Left colon (tissue), 2 donors: ENCODE results near the gene GFI1. TPM values are rescaled to one million over a fixed set of nuclear protein-coding genes. Genes with fewer than 3 reads are reported as not detected.
"Not testable (repeated sequence)": the region's sequence is repeated elsewhere in the genome, so short reads cannot be mapped to it uniquely, and the experiment has no call there.

Experiments used
- ATAC-seq: fragments of 200-7000 bp; cut with Tn5 transposase; one replicate; pipeline ENCODE4 v1.9.1; 2020; ENCODE audit warnings: mild to moderate bottlenecking, moderate library complexity
- DNase-seq, 2 donors: peaks; one replicate each; pipeline ENCODE4 v3.0.0-alpha.2; 2020
- intact Hi-C, 2 donors: fragments of 100-400 bp; cut with DNase I in 1 of 2; cut with micrococcal nuclease in 1 of 2; formaldehyde crosslinking; loops; one replicate each; pipeline versions ENCODE4 v1.11.2 to v1.14.0; 2022; cut with DNase I, micrococcal nuclease
- total RNA-seq, 2 donors: library from RNA; stranded (reverse); fragmentation: NEBNext Ultra II Directional; extraction: Animal tissue kit (Norgen Biotek cat#: 25700); gene quantifications; one replicate each; pipeline ENCODE4 v1.2.1, GENCODE V29; 2021
- donor health status: DM: no; HTN: no; CAD: no.
- donor health status: DM: yes; HTN: yes; CAD: no.

The GFI1 gene
- total RNA-seq, 2 donors from 2014 or later = 8.2 to 9.2 TPM

DNA sequence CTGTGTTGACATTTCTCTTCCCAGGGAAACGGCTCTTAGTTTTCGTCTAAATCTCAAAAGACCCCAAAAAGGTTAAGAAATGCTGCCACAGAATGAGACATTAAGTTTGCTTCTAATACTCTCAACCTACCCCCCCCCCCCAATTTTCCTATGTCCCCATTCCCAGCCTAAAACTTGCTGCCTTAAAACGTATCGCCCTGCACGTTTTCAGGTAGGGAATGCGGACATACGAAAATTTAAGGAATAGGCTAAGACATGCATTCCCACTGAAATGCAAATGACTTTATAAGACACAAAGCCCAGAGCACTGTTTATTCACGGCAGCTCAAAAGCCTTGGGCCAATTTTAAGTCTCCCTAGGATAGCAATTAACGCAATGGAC lies 45.4 kb downstream of the GFI1 start:
- intact Hi-C loops = no loop called here
- ATAC-seq (no peak), DNase-seq (no peak)

DNA sequence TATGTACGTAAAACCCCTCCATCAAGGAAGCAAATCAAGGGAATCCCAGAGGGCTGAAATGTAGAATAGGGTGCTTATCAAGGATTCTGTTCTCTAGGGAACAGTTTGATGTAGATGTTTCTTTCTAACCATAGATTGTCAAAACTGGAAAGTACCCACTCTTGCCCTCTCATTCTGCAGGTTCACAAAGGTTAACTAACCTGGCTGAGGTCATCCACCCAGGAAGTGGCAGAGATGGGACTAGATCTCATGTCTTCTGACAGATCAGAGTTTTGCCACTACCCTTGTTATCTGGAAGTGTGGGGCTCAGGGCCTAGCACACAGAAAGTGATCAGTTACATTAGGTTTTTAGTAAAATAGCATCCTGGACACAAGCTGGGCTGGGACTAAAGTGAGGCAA lies 47.4 kb downstream of the GFI1 start:
- DNase-seq (no peak), ATAC-seq (no peak)
- intact Hi-C loops = no loop called here

DNA sequence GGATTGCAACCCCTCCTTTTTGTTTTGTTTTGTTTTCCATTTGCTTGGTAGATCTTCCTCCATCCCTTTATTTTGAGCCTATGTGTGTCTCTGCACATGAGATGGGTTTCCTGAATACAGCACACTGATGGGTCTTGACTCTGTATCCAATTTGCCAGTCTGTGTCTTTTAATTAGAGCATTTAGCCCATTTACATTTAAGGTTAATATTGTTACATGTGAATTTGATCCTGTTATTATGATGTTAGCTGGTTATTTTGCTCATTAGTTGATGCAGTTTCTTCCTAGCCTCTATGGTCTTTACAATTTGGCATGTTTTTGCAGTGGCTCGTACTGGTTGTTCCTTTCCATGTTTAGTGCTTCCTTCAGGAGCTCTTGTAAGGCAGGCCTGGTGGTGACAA lies 52.2 kb downstream of the GFI1 start:
- DNase-seq, intact Hi-C loops, ATAC-seq: not testable (repeated sequence)

DNA sequence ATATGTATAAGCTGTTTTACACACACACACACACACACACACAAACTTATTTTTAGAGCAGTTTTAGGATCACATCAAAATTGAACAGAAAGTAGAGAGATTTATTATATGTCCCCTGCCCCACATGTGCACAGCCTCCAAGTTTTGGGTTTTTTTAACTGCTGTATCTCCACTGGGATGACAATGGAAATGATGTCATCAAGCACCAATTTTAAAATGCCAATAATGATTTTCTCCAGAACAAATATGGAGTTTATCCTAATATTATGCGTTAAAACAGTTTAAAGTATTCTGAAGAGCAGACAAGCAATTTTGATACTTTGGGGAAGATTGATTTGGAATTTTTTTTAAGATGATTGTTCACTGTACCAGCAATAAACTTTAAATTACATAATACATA lies 56.7 kb downstream of the GFI1 start:
- intact Hi-C loops = no loop called here
- ATAC-seq = no peak
- DNase-seq = no peak

DNA sequence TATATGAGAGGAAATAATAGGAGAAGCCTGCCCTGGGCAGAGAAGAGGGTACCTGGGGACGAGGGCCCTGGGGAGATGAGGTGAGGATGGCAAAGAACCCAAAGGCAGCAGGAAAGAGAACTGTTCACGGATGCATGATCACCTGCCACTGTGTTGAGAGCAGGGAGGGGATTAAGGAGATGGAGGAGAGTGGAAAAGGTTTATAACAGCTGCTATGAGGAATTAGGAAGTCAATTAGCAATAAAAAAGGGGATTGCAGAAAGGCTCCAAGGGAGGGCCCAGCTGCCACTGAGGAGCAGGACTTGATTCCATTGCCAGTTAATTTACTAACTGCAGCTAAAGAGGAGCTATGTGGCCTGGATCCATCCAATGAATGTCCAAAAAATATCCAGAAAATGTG lies 61.1 kb downstream of the GFI1 start:
- DNase-seq (no peak), ATAC-seq (no peak)
- intact Hi-C loops = no loop called here

Other genes starting within 250 kb of the GFI1 start
- 1 to 10 TPM; 5.4 TPM for gene GLMN, start 187.9 kb downstream of the GFI1 start, total RNA-seq
- gene RPAP2, start 187.9 kb downstream of the GFI1 start, total RNA-seq = 10 to 100 TPM; 19.7 to 24.2 TPM